22Rv1 (cell line): Measurements from ENCODE around the gene LZTR1.
"Not testable (repeated sequence)": the region's sequence is repeated elsewhere in the genome, so short reads cannot be mapped to it uniquely, and the experiment has no call there.

ENCODE experiments used
- H3K27ac ChIP-seq: fragments of 450-650 bp; 2 replicates; pipeline ENCODE4 v1.5.1; 2017
- CTCF ChIP-seq: fragments of 450-650 bp; IDR thresholded peaks from 2 replicates; pipeline ENCODE4 v1.5.1; 2017; ENCODE audit warnings: mild to moderate bottlenecking
- ZFX ChIP-seq: fragments of 450-650 bp; IDR thresholded peaks from 2 replicates; pipeline ENCODE4 v1.6.1; 2017; ENCODE audit warnings: antibody characterized with exemption, borderline replicate concordance

Gene LZTR1

GRCh38 chr22:20970939-20971657, 11.0 kb upstream of the LZTR1 start:
- TF ChIP-seq CTCF: no peak
- TF ChIP-seq ZFX: no peak
- H3K27ac ChIP-seq: no peak overlapping the region

DNA sequence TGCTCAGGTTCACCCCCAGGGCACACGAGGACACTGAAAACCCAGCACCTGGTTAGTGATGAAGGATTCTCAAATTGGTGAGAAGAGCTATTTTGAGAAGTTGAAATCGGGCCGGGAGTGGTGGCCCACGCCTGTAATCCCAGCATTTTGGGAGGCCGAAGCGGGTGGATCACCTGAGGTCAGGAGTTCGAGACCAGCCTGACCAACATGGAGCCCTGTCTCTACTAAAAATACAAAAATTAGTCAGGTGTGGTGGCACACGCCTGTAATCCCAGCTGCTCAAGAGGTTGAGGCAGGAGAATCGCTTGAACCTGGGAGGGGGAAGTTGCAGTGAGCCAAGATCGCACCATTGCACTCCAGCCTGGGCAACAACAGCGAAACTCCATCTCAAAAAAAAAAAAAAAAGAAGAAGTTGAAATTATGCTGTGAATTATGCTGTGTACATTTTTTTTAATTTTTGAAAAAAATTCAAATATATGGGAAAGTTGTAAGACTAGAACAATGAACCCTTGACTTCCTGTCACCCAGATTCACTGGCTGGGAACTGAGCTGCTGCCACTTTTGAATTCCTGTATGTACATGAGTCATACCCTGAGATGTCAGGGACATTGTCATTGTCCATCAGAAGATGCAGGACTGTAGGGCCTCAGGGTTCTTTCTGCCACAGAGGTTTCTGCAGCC, 9.9 kb upstream of the LZTR1 start:
- not testable (repeated sequence) for H3K27ac ChIP-seq

- H3K27ac ChIP-seq: no peak overlapping the region
- TF ChIP-seq ZFX (no peak), CTCF (no peak)
Observed at GRCh38 chr22:20972933-20973577, 9.0 kb upstream of the LZTR1 start.

- H3K27ac ChIP-seq: no peak overlapping the region
- no peak for TF ChIP-seq ZFX
- TF ChIP-seq CTCF: no peak
Observed at GRCh38 chr22:20973634-20974286, 8.3 kb upstream of the LZTR1 start.

DNA sequence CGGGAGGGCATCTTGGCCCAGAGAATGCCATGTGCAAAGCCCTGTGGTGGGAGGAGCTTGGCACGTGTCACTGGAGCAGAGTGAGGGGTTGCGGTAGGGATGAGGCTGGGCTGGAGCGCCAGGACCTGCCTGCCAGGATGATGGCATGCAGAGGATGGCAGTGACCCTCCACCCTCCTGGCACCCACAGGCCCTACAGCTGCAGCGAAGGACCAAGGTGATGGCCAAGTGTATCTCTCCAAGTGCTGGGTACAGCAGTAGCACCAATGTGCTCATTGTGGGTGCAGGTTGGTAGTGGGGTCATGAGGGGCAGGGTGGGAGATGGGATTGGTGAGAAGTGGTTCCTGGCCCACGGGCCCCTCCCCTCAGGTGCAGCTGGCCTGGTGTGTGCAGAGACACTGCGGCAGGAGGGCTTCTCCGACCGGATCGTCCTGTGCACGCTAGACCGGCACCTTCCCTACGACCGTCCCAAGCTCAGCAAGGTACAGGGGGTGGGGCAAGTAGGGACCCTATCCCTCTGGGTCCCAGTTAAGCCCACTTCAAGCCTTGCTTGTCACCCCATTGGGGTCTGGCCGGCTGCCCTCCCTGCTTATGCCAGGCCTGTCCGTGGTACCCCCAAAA, 7.7 kb upstream of the LZTR1 start:
- TF ChIP-seq ZFX (no peak), CTCF (no peak)
- H3K27ac ChIP-seq: no peak overlapping the region

- no peak for TF ChIP-seq ZFX
- no peak for TF ChIP-seq CTCF
- no peak overlapping the region for H3K27ac ChIP-seq
Observed at GRCh38 chr22:20975541-20976290, 6.4 kb upstream of the LZTR1 start.
